HG03342 (cell line): ENCODE results near the gene TEKT3.

Experiments
- ATAC-seq: cut with Tn5 transposase; IDR thresholded peaks from one replicate; pipeline ENCODE4 v1.9.1; 2021; ENCODE audit warnings: mild to moderate bottlenecking, moderate library complexity; ENCODE audit not compliant: unreplicated experiment

Gene TEKT3

DNA sequence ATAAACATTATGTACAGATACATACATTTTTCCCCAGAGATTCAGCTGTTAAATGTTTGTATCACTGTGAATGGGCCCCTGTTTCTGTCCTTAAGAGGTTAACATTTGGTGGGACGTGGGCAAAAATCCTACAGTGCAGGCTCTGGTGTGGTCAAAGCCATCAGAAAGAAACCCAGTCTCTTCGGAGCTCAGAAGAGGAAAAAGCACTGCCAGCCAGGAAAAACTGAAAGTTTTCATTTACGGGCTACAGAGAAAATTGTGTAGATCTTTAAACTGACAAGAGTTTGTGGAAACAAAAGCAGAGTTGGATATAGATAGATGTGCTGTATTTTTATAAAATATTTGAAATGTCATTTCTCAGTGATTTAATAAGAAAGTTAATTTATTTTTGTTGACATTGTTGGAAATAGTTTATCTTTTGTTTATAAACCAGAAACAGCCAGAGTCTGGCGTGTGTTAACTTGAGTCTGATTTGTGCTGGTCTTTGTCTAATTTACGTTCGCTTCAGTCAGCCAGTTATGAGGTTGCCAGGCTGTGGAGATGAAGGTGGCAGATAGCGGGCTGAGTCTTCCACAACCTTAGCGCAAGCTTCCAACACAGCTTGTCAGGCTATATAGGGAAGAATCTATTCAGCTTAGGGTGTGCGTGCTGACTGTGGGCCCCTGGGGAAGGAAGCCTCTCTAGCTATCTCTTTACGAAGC is 9.5 kb upstream of the TEKT3 start:
- no peak for ATAC-seq

DNA sequence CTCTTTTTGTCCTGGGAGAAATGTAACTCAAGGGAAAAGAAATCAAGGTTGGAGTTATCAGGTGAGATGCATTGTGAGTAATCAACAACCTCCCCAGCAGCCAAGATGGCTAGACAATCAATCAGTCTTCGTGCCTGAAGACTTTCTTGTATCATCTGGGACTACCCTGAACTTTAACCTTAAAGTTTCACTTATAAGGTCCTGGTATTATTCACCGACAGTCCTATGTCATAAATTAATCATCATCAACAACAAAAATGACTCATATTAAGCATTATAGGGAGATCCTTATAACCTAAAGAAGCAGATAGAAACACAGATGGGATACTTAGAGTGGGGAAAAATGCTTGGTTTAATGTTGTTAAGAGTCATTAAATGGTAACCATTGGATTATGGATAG is 7.7 kb upstream of the TEKT3 start:
- ATAC-seq = no peak

DNA sequence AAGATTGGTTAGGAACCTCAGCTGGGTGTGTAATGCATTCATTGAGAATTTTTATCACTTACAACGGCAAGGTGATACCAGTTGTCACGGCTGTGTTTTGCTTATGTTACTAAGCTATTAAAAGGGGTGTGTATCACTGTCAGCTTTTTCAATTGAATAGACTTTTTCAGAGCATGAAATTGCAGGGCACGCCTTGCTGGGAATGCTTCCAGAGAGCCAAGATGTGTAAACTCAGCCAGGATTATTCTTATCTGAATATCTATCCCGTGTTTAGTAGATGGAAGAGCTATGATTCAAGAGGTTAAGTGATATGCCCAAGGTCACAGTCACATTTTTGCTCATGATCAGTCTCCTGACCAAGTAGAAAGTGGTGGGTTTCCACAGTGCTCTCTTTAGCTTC is 6.6 kb upstream of the TEKT3 start:
- no peak for ATAC-seq

DNA sequence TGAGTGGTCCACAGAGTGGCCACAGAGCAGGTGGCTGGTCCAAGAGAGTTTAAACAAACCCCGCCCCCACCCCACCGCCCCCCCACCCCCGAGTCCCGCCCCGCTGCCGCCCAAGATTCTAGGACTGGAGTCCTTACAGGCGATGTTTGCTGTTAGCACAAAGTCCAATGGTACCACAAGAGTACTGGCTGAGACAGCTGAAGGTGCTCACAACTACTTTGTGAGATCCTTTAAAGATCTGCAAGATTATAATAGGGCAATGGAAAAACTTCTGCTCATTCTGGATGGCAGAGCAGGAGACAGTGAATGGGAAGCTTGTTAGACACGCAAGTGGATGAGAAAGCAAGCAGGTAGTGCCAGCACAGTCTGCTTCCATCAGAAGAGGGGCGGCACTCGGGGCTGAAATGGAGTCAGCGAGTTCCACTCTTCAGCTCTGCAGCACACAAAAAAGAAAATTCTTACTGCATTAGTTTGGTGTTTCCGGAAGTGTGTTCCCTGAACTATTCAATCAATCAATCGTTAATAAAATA is 4.7 kb upstream of the TEKT3 start:
- no peak for ATAC-seq

- ATAC-seq = no peak
Measured at GRCh38 chr17:15343749-15344148, 2.4 kb upstream of the TEKT3 start.

- ATAC-seq = no peak
Measured at GRCh38 chr17:15342460-15342859, 1.1 kb upstream of the TEKT3 start.

DNA sequence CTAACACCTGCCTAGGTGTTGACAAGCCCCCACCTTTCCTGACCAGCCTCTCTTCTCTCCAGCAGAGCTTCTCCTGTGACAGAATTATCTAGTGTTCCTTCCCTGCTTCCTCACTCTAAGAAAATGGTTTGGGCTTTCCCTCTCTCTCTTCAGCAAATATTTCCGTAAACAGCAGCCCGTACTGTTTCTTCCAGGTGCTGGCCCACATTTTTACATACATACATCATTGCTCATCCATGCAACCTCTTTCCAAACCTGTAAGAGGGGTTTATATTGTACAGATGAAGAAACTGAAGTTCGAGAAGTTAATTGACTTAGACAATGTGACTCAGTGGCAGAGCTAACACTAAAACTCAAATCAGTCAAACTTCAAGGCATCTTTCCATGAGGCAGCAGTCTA is 569 bp upstream of the TEKT3 start:
- no peak for ATAC-seq

DNA sequence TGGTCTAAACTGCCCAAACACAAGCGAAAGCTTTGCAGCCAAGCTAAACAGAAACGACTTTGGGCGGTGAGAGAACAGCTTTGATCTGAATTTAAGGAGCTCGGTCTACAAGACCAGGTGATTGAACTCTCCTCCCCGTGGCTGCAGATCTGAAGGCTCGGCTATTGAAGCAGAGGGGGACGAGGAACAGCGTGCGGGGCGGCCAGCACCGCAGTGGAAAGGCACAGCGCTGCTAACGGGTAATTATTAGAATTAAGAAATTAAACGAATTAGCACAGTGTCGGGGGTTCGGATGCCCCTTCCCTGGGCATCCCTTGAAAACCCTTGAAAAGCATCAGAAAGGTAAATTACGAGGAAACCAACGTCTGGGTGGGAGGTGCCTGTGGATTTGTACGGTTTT is 431 bp downstream of the TEKT3 start:
- no peak for ATAC-seq

GRCh38 chr17:15335446-15335845 is 6.0 kb downstream of the TEKT3 start:
- no peak for ATAC-seq

DNA sequence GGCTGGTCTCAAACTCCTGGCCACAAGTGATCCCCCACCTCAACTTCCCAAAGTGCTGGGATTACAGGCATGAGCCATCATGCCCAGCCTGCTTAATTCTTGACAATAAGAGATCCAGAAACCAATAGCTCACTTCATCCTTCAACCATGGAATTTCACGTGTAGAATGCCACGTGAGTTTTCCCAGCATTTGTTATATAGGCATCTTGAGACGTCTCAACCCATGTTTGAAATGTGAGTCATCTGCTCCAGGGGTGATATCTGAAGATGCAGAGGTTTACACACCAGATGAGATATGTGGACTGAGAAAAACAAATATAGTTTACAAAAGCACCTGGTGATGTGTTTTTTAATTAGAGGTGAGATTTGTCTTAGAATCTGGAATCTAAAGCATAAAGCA is 7.1 kb downstream of the TEKT3 start:
- no peak for ATAC-seq

- ATAC-seq = no peak
Measured at GRCh38 chr17:15332338-15332737, 9.1 kb downstream of the TEKT3 start.

DNA sequence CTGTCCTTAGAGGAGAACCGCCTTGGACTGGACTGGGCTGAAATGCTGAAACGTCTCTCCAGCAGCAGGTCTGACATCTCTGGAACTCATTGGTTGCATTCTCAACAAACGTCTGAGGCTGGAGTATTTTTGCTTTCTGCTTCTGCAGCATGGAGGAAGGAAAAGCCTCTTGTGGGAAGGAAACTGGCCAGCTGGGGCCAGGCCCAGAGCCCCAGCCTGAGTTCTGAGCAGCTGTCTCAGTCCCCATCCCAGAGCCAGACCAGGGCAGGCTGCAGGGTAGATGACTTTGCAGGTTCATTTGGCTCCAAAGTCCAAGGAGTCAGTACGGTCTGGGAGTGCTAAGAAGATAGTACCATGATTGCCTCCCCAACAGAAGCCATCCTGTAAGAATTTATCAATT is 18.3 kb downstream of the TEKT3 start:
- no peak for ATAC-seq

DNA sequence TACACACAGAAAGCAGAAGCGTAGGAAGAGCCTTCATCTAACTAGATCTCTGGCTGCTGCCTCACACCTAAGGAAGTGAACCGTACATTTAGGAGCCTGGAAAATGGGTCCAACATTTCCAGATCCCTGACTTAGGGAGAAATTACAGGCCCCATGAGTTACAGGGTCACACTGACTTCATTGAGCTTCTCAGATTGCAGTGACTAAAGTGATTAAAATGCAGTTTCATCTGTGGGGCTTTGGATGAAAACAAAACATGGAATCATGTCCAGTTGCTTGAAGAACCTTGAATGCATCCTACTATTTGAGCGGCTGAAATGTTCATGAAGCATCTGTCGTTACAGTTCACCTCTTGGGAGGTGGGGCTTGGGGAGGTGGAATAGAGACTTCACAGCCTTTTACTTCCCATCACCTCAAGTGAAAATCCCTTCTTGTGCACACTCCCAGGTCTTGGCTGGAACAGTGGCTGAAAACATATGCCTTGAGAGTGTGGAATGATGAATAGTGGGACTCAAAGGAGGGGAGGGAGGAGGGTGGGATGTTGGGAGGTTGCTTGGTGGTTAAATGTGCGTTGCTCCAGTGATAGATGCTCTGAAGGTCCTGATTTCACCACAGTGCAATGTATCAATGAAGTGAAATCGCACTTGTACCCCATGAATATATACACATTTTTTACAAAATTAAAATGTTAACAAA is 19.7 kb downstream of the TEKT3 start:
- ATAC-seq = no peak

DNA sequence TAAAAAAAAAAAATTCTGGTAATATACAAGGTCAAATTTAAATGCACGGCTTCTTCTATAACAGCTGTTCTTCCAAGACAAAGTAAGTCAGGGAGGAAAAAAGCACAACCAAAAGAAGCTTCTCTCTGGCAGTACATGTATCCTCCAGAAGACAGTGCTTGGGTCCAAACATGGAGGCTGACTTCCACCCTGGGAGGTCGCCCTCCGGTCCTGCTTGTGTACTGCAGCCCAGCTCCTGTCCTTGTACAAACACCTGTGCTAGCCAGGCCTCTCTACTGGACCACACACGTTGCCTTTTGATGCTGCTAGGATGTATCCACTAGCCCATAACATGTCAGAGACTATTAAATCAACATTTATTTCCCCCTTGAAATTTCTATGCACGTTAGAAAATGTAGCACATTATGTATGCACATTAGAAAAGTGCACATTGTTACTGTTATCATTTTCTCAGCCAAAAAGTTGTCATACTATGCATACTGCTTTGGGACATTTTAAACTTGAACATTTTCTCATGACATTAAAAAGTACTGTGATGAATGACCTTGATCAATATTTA is 21.9 kb downstream of the TEKT3 start:
- ATAC-seq = no peak

DNA sequence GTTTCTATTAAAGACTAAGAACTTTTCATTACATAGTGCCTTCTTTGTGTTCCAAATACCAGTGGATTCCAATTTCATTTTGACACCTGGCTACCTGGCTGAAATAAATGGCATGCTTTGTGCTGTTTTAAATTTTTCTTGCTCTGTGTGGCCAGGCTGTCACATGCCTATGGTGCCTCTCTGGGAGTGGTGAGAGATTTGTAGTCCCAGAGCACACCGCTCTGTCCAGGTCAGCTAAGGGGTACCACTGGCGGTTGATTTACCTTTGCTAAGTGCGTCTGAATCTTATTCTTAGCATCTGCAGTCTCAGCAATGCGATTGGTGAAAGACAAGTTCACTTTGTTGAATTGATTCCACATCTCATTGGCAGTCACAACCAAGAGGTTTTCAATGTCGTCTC is 29.4 kb downstream of the TEKT3 start:
- ATAC-seq = no peak

DNA sequence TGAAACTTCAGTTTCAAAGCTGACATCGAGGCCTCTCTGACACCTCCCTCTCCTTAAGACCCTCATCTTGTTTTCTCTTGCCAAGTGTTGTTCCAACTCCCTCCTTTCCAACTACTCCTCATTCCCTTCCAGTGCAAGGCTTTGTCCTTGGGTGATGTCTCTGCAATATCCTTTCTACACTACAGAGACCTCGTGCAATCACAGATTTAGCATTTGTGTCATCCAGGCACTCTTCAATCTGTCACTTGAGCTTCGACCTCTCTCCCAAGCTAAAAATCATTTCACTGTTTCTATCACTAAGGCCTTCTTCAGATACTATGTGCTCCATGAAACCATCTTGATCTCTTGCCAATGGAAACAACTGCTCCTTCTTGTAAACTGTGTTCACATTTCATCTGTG is 31.6 kb downstream of the TEKT3 start:
- ATAC-seq = no peak

GRCh38 chr17:15309236-15309635 is 32.2 kb downstream of the TEKT3 start:
- no peak for ATAC-seq

DNA sequence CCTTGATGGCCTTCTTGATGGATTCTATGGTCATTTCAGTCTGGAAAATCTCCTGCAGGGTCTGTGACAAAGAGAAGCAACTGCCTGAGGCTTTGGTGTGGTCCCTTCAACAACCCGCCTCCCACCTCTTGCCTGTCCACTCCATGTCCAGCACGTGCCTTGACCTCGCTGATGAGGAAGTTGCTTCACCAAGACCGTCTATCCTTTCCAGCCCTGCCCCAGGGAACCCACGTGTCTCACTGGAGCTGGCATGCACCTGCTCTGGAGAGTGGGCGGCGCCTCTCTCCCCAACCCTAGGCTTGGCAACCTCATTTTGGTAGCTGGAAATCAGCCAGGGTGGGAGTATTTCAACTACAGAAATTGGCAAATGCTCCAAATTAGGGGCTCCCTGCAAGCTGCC is 32.6 kb downstream of the TEKT3 start:
- no peak for ATAC-seq

DNA sequence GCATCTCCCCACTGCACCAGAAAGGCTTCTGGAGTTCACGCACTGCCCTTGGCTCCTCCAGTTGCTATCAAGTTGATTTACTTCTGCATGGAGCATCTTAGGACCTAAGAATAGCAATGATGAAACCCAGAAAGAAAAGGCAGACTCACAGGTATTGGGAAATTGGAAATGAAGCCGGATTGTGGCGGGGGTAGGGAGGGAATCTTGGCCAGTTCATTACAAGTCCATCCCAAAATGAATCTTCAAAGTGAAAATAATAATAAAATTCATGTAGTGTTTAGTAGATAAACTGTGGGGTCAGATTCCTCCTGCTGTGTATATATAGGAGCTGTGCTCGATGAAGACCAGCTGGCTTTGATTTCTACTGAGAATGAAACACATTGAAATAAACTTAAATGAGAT is 33.7 kb downstream of the TEKT3 start:
- ATAC-seq = no peak

- ATAC-seq = no peak
Measured at GRCh38 chr17:15303851-15304250, 37.5 kb downstream of the TEKT3 start.

- no peak for ATAC-seq
Measured at GRCh38 chr17:15303268-15303667, 38.1 kb downstream of the TEKT3 start.

GRCh38 chr17:15301845-15302244 is 39.6 kb downstream of the TEKT3 start:
- ATAC-seq = no peak
